ENCODE data around the gene LSR. TPM values are rescaled to one million over a fixed set of nuclear protein-coding genes. Genes with fewer than 3 reads are reported as not detected.

The LSR gene
- total RNA-seq, 6 experiments from 2014 or later = 96.6 to 138 (median 112) TPM

- WGBS (ENCODE audit: insufficient coverage, low coverage, low lambda C conversion rate, missing lambda C conversion rate) = 53% methylated on average over 7 of the region's 7 CpGs
- no peak for DNase-seq
- no peaks in the 10 kb centered on the region for H3K4me1 ChIP-seq
- H3K4me3 ChIP-seq = no peak overlapping the region
- ATAC-seq = no peak
- intact Hi-C loops (cut with DNase I) = no loop called here
- H3K36me3 ChIP-seq = no peaks in the 10 kb centered on the region
- peak overlapping the region; percentile 7 to 58 (median 51) for H3K27ac ChIP-seq
- no peaks in the 10 kb centered on the region for H3K27me3 ChIP-seq
- no peaks in the 10 kb centered on the region for H3K9me3 ChIP-seq
- TF ChIP-seq POLR2A (IDR thresholded peaks at IDR 0.05) = no peak
- TF ChIP-seq CTCF (IDR thresholded peaks at IDR 0.05) = no peak
Observed at GRCh38 chr19:35212241-35212640, 36.6 kb upstream of the LSR start.

- DNase-seq (peak in 2 of 3 donors; percentile 52 to 59), ATAC-seq (peak; percentile 56 to 61 (median 58))
- intact Hi-C loops (cut with DNase I) = no loop called here
- no peak overlapping the region for H3K4me3 ChIP-seq
- 49% methylated on average over 11 of the region's 21 CpGs for WGBS (ENCODE audit: insufficient coverage, low coverage, low lambda C conversion rate, missing lambda C conversion rate)
- TF ChIP-seq CTCF (IDR thresholded peaks at IDR 0.05) = no peak
- TF ChIP-seq POLR2A (IDR thresholded peaks at IDR 0.05) = no peak
- no peaks in the 10 kb centered on the region for H3K36me3 ChIP-seq
- no peaks in the 10 kb centered on the region for H3K4me1 ChIP-seq
- no peaks in the 10 kb centered on the region for H3K27me3 ChIP-seq
- H3K9me3 ChIP-seq = no peaks in the 10 kb centered on the region
- peak overlapping the region; percentile 36 to 70 (median 44) for H3K27ac ChIP-seq
Observed at GRCh38 chr19:35213663-35214632, 34.9 kb upstream of the LSR start.

- no peaks in the 10 kb centered on the region for H3K4me1 ChIP-seq
- ATAC-seq (no peak), DNase-seq (no peak)
- H3K4me3 ChIP-seq = no peak overlapping the region
- 63% methylated on average over 6 of the region's 7 CpGs for WGBS (ENCODE audit: insufficient coverage, low coverage, low lambda C conversion rate, missing lambda C conversion rate)
- no peaks in the 10 kb centered on the region for H3K36me3 ChIP-seq
- TF ChIP-seq CTCF (IDR thresholded peaks at IDR 0.05) = no peak
- TF ChIP-seq POLR2A (IDR thresholded peaks at IDR 0.05) = no peak
- H3K9me3 ChIP-seq = no peaks in the 10 kb centered on the region
- intact Hi-C loops (cut with DNase I) = no loop called here
- no peaks in the 10 kb centered on the region for H3K27me3 ChIP-seq
- no peak overlapping the region for H3K27ac ChIP-seq
Observed at GRCh38 chr19:35214766-35215422, 33.9 kb upstream of the LSR start.

GRCh38 chr19:35216016-35216832, 32.6 kb upstream of the LSR start:
- Histone ChIP-seq H3K36me3 (no peaks in the 10 kb centered on the region), H3K27me3 (no peaks in the 10 kb centered on the region), H3K4me1 (no peaks in the 10 kb centered on the region), H3K9me3 (no peaks in the 10 kb centered on the region), H3K4me3 (no peak overlapping the region), H3K27ac (no peak overlapping the region)
- TF ChIP-seq POLR2A (IDR thresholded peaks at IDR 0.05) (no peak), CTCF (IDR thresholded peaks at IDR 0.05) (no peak)
- WGBS (ENCODE audit: insufficient coverage, low coverage, low lambda C conversion rate, missing lambda C conversion rate) = 68% methylated on average over 6 of the region's 8 CpGs
- DNase-seq = no peak
- ATAC-seq = no peak
- intact Hi-C loops (cut with DNase I) = no loop called here
